Left kidney (tissue), 2 donors: Measurements from ENCODE around the gene CELA2A. TPM values are rescaled to one million over a fixed set of nuclear protein-coding genes. Genes with fewer than 3 reads are reported as not detected.
"Not testable (repeated sequence)": the region's sequence is repeated elsewhere in the genome, so short reads cannot be mapped to it uniquely, and the experiment has no call there.

Experiments used
- DNase-seq: peaks from one replicate; pipeline ENCODE4 v3.0.0-alpha.2; 2013
- polyA plus RNA-seq: library from polyadenylated mRNA; unstranded; fragments of 120-200 nt; gene quantifications from one replicate; pipeline ENCODE4 v1.2.1, GENCODE V29; 2013; ENCODE audit not compliant: insufficient read length

CELA2A gene
- polyA plus RNA-seq, 1 donor: 0.70 TPM

DNA sequence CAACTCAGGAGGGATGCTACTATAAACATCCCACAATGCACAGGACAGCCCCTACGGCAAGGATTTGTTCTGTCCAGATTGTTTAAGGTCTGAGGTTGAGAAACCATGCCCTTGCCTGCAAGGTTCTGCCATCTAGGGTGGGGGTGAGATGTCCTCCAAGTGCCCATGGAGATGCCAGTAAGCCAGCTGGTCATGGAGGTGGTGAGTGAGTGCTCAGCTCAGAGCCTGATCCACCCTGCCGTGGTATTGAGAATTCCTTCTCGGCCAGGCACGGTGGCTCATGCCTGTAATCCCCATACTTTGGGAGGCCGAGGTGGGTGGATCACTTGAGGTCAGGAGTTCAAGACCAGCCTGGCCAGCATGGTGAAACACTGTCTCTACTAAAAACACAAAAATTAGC, 31.6 kb upstream of the CELA2A start:
- DNase-seq: no peak

DNA sequence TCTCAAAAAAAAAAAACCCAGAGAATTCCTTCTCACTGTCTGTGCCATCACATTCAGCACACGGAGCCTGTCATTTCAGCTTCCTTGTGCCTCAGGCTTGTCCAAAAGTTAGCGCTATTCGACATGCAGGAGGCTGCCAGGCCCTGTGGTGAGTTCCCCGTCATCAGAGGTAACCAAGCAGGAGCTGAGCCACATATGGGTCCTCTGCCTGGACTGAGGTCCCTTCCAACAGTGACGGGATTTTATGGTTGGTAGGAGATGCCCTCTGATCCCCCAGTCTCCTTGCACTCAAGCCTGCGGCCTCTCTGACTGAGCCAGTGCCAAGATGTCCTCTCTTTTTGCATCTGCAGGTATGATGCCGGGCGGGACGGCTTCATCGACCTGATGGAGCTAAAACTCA, 31.0 kb upstream of the CELA2A start:
- DNase-seq: no peak

DNA sequence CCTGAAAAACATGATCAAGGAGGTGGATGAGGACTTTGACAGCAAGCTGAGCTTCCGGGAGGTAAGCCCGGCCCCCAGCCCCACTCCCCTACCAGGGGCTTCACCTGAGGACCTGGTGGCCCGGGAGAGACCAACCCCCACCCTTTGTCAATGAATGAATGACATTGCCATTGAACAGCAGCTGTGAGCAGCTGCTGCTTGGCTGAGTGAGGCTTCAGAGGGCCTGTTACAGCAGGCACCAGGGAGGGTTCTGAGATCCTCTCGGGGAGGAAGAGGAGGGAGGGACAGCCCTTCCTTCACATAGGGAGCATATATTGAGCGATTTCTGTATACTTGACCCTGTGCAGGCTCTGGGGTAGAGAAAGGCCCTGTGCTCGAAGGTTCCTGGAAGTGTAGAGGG, 30.6 kb upstream of the CELA2A start:
- no peak for DNase-seq

DNA sequence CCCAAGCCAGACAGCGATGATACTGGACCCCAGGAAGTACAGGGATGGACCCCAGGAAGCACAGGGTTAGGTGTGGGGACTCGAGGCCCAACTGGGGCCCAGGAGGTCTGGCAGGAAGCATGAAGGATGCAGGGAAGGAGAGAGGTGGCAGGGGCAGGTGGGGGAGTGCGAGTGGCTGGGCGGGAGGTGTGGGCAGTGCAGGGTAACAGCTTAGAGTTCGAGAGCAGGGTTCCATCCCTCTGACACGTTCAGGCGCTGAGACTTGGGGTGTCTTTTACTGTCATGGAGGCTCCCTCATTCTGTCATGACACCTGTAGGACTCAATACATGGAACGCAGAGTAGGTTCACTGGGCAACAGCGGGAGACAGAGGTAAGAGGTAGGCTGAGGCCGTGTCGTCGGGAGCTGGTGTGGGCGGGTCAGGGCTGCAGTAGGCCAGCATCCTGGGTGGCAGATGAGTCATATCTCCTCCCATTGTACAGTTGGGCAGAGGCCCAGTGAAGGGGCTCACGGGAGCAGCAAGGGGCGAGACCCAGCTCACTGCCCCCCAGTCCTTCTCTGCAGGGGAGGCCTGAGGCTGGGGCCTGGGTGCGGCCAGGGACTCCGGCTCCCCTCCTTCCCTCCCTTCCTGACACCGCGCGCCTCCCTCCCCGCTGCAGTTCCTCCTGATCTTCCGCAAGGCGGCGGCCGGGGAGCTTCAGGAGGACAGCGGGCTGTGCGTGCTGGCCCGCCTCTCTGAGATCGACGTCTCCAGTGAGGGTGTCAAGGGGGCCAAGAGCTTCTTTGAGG, 29.8 kb upstream of the CELA2A start:
- DNase-seq: no peak

DNA sequence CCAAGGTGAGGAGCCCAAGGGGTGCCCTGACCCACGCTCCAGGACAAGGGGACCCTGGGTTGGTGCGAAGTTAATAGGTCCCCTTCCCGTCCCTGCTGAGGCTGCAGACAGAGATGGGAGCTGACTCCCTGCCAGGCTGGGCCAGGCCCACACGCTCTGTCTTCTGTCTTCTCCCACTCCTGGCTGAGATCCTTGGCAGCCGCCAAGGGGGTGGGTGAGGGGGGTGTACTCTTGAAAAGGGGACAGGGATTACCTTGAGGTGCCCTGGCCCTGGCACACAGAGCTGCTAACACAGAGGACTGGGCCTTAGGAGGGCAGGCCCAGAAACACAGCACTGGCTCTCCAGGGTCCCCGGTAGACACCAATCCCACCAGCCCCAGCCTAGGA, 29.3 kb upstream of the CELA2A start:
- DNase-seq: no peak

DNA sequence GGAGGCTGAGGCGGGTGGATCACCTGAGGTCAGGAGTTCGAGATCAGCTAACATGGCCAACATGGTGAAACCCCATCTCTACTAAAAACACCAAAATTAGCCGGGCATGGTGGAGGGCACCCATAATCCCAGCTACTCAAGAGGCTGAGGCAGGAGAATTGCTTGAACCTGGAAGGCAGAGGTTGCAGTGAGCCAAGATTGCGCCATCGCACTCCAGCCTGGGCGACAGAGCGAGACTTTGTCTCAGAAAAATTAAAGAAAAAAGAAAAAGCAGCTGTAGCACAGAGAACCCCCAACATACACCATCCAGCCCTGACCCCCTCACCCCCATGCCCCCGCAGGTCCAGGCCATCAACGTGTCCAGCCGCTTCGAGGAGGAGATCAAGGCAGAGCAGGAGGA, 28.3 kb upstream of the CELA2A start:
- DNase-seq: not testable (repeated sequence)

DNA sequence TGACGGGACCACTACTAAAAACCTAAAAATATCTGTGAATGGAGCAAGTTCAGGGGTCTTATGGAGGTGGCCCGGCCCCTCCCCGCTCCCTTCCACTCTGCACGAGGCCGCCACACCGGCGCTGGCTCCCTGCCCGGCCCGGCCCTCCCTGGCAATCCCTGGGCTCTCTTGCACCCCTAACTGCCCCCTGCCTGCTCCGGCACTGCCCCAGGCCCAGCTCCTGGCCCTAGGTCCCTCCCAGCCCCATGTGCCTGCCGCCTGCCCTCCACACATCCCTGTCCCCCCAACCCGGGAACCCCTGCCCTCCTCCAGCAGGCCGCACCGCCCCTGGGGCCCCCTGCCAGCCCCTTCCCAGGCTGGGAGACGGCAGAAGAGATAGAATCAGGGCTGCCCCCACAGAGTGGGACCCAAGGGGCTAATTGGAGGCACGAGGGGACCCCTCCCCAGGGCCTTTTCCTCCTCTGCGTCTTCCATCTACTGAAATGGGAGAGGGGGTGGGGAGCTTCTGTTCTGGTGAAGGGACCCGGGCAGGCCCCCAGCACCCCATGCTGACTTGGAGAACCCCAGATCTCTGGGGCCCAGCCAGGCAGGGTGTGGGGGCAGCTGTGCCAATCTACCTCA, 27.6 kb upstream of the CELA2A start:
- DNase-seq: no peak

DNA sequence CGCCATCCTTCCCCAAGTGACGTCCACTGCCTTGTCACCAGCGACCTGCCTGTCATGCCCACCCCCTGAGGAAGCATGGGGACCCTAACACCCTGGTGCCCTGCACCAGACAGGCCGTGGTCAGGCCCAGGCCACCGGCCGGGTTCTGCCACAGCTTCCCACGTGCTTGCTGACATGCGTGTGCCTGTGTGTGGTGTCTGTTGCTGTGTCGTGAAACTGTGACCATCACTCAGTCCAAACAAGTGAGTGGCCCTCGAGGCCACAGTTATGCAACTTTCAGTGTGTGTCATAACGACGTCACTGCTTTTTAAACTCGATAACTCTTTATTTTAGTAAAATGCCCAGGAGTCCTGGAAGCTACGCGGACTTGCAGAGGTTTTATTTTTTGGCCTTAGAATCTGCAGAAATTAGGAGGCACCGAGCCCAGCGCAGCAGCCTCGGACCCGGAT, 26.8 kb upstream of the CELA2A start:
- no peak for DNase-seq

DNA sequence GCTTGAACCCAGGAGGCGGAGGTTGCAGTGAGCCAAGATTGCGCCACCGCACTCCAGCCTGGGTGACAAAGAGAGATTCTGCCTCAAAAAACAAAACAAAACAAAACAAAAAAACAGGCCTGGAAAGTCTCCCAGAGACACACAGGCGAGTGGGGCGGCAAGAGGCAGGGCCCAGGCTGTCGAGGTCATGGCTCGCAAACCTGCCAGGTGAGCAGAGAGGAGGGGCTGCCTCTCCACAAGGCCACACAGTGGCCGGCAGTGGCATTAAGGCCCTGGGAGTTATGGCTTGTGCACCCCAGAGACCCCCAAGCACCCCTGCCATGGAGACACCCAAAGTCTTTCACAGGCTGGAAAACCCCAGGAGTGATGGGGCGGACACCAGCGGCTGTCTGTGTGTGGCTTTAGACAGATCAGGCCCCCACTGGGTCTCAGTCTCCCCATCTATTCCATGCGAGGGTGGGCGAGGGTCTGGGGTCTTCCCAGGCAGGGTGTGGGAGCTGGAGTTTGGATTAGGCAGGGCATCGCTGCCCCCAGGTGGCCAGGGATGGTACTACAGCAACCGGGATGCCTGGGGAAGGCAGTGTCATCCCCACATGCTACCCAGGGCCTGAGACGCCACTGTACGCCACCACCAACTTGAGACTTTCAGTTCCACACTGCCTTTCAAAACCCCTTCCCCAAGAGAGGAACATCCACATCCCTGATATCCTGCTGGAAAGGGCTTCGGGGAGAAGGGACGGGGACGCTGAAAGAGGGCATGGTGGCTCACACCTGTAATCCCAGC, 25.6 kb upstream of the CELA2A start:
- DNase-seq: no peak

DNA sequence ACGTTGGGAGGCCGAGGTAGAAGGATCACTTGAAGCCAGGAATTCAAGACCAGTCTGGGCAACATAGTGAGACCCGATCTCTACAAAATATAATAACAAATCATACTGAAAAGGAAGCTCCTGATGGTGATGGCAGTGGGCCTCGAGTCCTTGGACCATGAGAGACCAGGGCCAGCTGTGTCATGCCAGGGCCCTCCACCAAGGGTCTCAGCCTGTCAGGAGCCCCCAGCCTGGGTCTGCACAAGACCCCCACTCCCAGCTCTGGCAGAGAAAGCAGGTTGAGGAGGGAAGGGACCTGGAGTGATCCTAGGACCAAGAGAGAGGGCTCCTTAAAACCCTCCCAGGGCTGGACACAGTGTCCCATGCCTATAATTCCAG, 25.0 kb upstream of the CELA2A start:
- no peak for DNase-seq

DNA sequence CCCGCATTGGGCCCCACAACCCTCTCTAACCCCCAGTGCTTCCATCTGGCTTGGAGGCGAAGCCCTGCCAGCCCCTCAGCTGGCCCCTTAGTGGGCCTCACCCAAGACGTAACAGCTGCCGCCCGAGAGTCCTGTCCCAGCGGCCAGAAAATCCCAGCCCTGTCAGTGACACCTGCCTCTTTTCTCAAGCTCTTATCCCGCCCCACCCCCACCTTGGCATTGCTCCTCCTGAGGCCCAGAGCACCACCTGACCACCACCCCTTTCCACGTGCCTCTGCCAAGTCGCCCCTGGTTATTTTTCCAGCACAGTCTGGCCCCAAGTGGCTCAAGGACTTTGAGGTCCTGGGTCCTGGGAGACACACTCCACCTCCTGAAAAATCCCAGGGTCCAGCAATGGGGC, 24.2 kb upstream of the CELA2A start:
- no peak for DNase-seq

DNA sequence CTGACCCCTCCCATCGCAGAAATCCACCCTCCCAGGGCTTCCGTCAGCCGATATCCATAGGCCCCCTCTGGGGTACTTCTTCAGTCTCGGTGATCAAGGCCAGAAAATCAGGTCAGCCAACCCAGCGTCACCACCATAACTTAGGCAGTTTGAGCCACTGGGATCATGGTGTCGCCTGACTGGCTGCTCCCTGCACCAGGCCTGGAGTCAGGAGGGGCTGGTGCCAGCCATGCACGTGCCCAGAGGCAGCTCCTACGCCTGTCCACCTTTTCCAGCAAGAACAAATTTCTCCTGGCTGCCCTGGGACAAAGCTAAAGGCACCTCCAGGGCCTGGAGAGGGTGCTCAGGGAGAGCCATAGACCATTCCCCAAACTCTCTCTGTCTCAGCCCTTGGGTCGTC, 23.1 kb upstream of the CELA2A start:
- no peak for DNase-seq

DNA sequence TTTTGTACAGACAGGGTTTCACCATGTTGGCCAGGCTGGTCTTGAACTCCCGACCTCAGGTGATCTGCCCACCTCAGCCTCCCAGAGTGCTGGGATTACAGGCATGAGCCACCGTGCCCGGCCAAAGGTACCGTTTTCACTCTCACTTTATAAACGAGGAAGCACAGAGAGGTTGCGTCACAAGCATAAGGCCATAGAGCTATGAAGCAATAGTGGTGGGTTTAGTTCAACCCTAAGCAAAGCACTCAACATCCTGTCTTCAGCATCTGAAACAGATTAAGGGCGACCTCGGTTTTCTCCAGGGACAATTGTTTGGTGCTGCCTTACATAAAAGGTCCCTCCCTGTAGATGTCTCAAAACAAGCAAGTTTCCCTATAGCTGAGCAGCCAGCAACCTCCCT, 21.8 kb upstream of the CELA2A start:
- DNase-seq: not testable (repeated sequence)

DNA sequence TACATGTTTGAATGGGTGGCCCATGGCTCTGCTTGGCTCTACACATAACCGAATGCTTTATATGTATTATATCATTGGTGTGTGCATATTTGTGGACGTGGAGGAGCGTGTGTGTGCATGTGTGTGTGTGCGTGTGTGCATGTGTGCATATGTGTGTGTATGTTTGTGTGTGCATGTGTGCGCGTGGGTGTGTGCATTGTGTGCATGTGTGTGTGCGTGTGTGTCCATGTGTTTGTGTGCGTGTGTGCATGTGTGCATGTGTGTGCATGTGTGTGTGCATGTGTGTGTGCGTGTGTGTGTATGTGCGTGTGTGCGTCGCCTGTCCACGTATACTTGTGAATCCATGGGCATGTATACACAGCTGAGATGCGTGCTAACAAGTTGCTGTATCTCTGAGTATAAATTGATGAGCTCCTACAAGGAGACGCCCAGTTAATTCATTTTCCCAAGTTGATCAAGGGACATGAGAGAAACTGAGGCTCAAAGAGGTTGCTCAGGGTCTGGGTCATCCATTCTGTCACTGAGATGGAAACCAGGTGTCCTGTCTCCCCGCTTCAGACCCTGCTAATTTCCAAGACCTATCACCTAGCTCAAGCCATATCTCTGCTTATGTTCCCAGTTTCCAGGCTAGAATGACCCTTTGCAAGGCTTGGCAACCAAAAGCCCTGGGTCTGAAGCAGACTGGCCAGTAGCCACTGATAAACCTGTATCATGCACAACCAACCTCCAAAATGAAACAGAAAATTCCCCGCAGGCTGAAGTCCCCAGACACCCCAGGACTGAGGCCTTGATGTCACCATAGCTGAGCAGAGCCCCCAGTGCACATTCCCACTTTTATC, 21.1 kb upstream of the CELA2A start:
- no peak for DNase-seq

DNA sequence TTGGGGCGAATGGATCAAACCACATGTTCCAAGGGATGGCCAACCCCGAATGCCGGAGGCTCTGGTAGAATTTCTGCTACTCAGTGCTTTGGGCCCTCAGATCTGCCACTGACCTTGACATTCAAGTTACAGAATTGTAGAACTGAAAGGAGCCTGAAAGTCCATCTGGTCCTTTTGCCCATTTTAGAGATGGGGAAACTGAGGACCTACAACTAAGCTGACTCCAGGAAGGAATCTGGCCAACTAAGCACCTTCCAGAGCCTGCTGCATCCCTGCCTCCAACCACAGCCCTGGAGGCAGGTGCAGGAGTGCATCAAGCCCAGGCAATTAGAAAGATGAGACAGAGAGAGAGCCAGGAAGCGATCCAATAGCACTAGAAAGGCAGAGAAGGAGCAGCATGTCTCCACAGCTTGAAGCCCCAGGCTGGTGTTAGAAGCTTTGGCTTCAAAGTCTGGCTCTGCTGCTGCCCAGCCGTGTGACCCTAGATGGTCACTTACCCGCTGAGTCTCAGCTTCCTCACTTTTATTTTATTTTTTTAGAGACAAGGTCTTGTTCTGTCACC, 19.6 kb upstream of the CELA2A start:
- no peak for DNase-seq

DNA sequence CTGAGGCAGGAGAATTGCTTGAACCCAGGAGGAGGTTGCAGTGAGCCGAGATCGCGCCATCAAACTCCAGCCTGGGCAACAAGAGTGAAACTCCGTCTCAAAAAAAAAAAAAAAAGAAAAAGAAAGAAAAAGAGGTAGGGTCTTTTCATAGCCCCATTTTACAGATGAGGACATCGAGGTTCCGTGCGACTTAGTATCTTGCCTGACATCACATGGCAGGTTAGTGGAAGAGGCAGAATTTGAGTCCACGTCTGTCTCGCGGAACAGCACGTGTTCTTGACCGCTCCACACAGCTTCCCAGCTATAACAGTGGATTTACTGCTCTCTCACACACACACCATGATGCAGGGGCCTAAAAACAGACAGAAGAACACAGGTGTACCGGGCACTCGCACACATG, 17.2 kb upstream of the CELA2A start:
- no peak for DNase-seq

DNA sequence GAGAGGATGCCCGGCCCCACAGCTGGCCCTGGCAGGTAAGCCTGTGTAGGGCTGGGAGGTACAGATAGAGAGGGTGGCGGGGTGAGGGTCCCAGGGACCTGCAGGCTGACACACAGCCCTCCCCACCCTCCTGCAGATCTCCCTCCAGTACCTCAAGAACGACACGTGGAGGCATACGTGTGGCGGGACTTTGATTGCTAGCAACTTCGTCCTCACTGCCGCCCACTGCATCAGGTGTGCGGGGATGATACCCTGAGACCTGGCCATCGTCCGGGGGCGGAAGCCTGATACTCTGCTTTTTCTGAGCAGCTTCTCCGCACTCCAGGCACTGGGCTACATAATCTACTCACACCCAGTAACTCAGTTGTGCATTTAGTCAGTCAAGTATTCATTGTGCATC, 16.2 kb upstream of the CELA2A start:
- no peak for DNase-seq

DNA sequence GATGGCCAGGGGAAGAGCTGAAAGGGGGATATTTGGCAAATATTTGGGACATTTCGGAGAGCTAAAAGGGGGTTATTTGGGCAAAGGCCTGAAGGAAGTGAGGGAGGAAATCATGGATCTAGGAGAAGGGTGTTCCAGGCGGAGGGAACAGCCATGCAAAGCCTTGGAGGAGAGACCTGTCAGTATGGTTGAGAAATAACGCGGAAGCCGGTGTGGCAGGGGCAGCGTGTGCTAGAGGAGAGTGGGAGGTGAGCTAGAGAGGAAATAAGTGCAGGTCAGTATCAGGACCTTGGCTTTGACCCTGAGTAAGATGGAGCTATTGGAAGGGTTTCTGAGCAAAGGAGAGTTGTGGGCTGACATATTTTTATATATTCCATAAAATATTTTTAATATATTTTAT, 15.3 kb upstream of the CELA2A start:
- no peak for DNase-seq

DNA sequence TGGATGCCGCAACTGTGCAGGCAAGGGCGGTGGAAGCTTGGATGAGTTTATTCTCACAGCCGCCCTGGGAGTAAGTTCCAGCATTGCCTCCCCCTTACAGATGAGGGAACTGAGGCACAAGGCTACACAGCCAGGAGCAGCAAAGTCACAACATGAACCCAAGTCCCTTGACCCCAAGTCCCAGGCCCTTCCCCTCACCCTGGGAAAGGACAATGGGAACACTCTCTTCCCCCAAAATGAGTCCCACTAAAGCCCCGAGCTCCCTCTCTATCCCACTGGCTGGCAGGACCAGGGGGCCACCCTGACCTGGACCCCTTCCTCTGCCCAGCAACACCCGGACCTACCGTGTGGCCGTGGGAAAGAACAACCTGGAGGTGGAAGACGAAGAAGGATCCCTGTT, 14.4 kb upstream of the CELA2A start:
- no peak for DNase-seq

DNA sequence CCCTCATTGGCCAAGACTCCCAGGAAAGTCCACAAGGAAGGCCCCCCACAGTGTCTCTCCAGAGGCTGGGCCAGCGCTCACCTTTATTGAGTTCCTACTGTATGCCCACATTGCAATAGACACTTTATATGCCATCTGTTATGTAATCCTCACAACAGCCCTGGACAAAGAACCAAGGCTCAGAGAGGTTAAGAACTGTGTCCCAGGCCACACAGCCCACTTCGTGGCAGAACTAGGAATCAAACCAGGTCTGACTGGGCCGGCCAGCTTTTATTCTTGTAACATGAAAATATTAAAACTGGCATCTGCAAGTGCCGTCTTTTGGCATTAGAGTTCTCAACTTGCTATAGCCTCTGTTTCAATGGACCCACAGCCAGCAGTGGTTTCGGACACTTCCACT, 13.8 kb upstream of the CELA2A start:
- DNase-seq: no peak

DNA sequence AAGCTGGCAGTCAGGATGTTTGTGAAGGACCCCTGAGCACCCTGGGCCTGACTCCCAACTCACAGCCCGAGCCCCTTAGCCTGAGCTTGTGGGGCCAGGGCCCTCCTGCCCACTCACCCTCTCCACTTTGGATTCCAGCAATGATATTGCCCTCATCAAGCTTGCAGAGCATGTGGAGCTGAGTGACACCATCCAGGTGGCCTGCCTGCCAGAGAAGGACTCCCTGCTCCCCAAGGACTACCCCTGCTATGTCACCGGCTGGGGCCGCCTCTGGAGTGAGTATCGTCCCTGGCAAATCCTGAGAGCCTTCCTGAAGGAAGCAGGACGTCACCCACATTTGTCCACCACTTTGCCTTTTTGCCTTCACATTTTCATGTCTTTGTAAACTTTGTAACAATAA, 13.3 kb upstream of the CELA2A start:
- DNase-seq: no peak
